GM12874 (cell line): ENCODE results near the gene ZNF598.

ENCODE experiments used
- CTCF ChIP-seq: IDR thresholded peaks from 2 replicates; pipeline ENCODE4 v1.5.1; 2011; ENCODE audit warnings: low read depth, mild to moderate bottlenecking, control low read depth, low read length, moderate library complexity; ENCODE audit not compliant: insufficient read depth

ZNF598 gene

GRCh38 chr16:2022723-2023091 lies 13.1 kb upstream of the ZNF598 start:
- no peak for TF ChIP-seq CTCF

GRCh38 chr16:2019921-2020831 lies 10.6 kb upstream of the ZNF598 start:
- TF ChIP-seq CTCF = no peak

GRCh38 chr16:2019518-2019920 lies 9.9 kb upstream of the ZNF598 start, which contains the start of gene NPW:
NPW (plus strand) TSS chr16:2019785.
- no peak for TF ChIP-seq CTCF

- peak; percentile 64 for TF ChIP-seq CTCF
Measured at GRCh38 chr16:2016407-2016922, 6.8 kb upstream of the ZNF598 start.

GRCh38 chr16:2015947-2016208 lies 6.3 kb upstream of the ZNF598 start:
- no peak for TF ChIP-seq CTCF

GRCh38 chr16:2015117-2015946 lies 5.7 kb upstream of the ZNF598 start:
- no peak for TF ChIP-seq CTCF

GRCh38 chr16:2013527-2013926 lies 3.9 kb upstream of the ZNF598 start:
- TF ChIP-seq CTCF = no peak
